ENCODE data around the gene SLC6A13. TPM values are rescaled to one million over a fixed set of nuclear protein-coding genes. Genes with fewer than 3 reads are reported as not detected.

The SLC6A13 gene
- total RNA-seq, 6 experiments from 2014 or later: 2.0 to 70.6 (median 14.4) TPM

DNA sequence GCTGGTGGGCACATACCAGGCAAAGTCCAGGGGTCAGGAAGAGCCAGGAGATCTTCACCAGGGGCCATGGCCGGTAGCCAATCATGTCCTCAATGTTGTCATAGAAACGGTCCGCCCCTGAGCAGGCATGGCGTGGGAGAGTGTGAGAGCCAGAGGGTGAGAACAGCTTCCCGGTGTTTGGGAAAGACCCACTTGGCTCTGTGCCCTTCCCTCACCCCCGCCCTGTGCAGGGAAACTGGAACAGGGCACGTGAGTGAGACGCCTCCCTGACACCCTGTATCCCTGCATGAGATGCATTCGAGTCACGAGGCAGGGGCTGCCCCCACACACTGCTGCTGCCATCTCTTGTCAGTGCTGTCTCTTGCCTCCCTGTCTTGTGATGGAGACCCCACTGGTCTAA, 69.4 kb downstream of the SLC6A13 start:
- 20% methylated on average over 1 of the region's 10 CpGs for WGBS (ENCODE audit: insufficient coverage, low coverage, low lambda C conversion rate, missing lambda C conversion rate)
- Histone ChIP-seq H3K4me1 (peaks cover 0 to 9% (median 3%) of the 10 kb centered on the region in 4 donors), H3K36me3 (peaks cover 0 to 58% (median 6%) of the 10 kb centered on the region in 4 donors), H3K27me3 (no peaks in the 10 kb centered on the region), H3K27ac (no peak overlapping the region), H3K4me3 (no peak overlapping the region), H3K9me3 (no peaks in the 10 kb centered on the region)
- peak in 1 of 3 donors; percentile 11 for DNase-seq
- no peak for ATAC-seq
- intact Hi-C loops (cut with DNase I): no loop called here
- no peak for TF ChIP-seq POLR2A (IDR thresholded peaks at IDR 0.05)
- no peak for TF ChIP-seq CTCF (IDR thresholded peaks at IDR 0.05)

DNA sequence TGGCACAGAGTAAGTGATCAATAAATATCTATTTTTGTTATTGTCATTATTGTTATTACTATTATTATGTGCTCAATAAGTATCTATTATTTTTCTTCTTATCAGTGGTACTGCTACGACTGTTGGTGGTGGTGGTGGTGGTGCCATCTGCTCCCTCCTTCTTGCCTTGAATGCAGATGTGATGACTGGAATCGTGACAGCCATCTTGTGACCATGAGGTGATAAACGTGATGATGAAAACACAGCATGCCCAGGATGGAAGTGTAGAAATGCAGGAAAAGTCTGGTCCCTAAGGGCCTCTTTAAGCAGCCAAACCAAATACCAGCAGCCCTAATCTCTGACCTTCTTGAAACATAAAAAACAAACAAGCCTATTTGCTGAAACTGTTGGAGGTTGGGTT, 71.1 kb downstream of the SLC6A13 start:
- no peaks in the 10 kb centered on the region for H3K9me3 ChIP-seq
- intact Hi-C loops (cut with DNase I): no loop called here
- DNase-seq: no peak
- peaks cover 0 to 49% (median 6%) of the 10 kb centered on the region in 4 donors for H3K36me3 ChIP-seq
- TF ChIP-seq CTCF (IDR thresholded peaks at IDR 0.05) (no peak), POLR2A (IDR thresholded peaks at IDR 0.05) (no peak)
- H3K27ac ChIP-seq: no peak overlapping the region
- ATAC-seq: no peak
- no peaks in the 10 kb centered on the region for H3K27me3 ChIP-seq
- H3K4me3 ChIP-seq: no peak overlapping the region
- 83% methylated on average over 3 of the region's 3 CpGs for whole genome bisulfite sequencing (ENCODE audit: insufficient coverage, low coverage, low lambda C conversion rate, missing lambda C conversion rate)
- peaks cover 0 to 9% (median 3%) of the 10 kb centered on the region in 4 donors for H3K4me1 ChIP-seq

- Histone ChIP-seq H3K4me1 (peaks cover 0 to 9% (median 3%) of the 10 kb centered on the region in 4 donors), H3K9me3 (no peaks in the 10 kb centered on the region), H3K27me3 (no peaks in the 10 kb centered on the region), H3K4me3 (no peak overlapping the region), H3K27ac (no peak overlapping the region), H3K36me3 (peaks cover 0 to 42% (median 6%) of the 10 kb centered on the region in 4 donors)
- peak in 1 of 3 donors; percentile 15 for DNase-seq
- ATAC-seq: peak in 2 of 4 donors; percentile 6 to 13
- intact Hi-C loops (cut with DNase I): no loop called here
- WGBS (ENCODE audit: insufficient coverage, low coverage, low lambda C conversion rate, missing lambda C conversion rate): no CpG with 5 or more reads among the region's 8 CpGs
- no peak for TF ChIP-seq POLR2A (IDR thresholded peaks at IDR 0.05)
- no peak for TF ChIP-seq CTCF (IDR thresholded peaks at IDR 0.05)
Observed at GRCh38 chr12:190881-191280, 71.8 kb downstream of the SLC6A13 start.

GRCh38 chr12:189622-189962, 73.0 kb downstream of the SLC6A13 start:
- Histone ChIP-seq H3K27me3 (no peaks in the 10 kb centered on the region), H3K4me3 (no peak overlapping the region), H3K36me3 (peaks cover 0 to 29% (median 4%) of the 10 kb centered on the region in 4 donors), H3K27ac (no peak overlapping the region), H3K9me3 (no peaks in the 10 kb centered on the region), H3K4me1 (peaks cover 0 to 9% (median 3%) of the 10 kb centered on the region in 4 donors)
- peak in 1 of 3 donors; percentile 7 for DNase-seq
- TF ChIP-seq POLR2A (IDR thresholded peaks at IDR 0.05) (no peak), CTCF (IDR thresholded peaks at IDR 0.05) (no peak)
- WGBS (ENCODE audit: insufficient coverage, low coverage, low lambda C conversion rate, missing lambda C conversion rate): 51% methylated on average over 6 of the region's 6 CpGs
- intact Hi-C loops (cut with DNase I): no loop called here
- peak in 2 of 4 donors; percentile 15 to 18 for ATAC-seq

Measured in right lobe of liver (tissue), 6 donors.